ENCODE measurements around the gene METTL15.

DNA sequence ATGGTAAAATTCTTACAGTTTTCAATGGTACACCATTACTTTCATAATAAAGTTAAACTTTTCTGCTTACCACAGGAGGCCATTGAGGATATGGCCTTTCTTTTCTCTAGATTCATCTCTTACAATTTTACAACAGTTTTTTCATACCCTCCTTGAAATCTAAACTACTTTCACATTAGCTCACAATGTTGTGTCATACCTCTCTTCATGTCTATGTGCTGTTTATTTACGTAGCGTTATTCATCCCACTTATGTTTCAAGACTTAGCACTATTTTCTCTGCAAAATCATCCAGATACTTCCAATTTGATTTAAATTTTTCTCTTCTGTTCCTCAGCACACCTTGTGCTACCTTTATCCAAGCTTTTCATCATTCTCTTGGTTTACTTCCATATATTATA is 123.3 kb downstream of the METTL15 start:
- TF ChIP-seq, protein P1, sequence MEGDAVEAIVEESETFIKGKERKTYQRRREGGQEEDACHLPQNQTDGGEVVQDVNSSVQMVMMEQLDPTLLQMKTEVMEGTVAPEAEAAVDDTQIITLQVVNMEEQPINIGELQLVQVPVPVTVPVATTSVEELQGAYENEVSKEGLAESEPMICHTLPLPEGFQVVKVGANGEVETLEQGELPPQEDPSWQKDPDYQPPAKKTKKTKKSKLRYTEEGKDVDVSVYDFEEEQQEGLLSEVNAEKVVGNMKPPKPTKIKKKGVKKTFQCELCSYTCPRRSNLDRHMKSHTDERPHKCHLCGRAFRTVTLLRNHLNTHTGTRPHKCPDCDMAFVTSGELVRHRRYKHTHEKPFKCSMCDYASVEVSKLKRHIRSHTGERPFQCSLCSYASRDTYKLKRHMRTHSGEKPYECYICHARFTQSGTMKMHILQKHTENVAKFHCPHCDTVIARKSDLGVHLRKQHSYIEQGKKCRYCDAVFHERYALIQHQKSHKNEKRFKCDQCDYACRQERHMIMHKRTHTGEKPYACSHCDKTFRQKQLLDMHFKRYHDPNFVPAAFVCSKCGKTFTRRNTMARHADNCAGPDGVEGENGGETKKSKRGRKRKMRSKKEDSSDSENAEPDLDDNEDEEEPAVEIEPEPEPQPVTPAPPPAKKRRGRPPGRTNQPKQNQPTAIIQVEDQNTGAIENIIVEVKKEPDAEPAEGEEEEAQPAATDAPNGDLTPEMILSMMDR (IDR thresholded peaks at IDR 0.05), result no peak
- no peak for TF ChIP-seq POLR2A (IDR thresholded peaks at IDR 0.05)
